B cell (primary cell): ENCODE data around the gene SEPTIN1. TPM values are rescaled to one million over a fixed set of nuclear protein-coding genes. Genes with fewer than 3 reads are reported as not detected.

Experiments used
- ATAC-seq: fragments of 200-7000 bp; cut with Tn5 transposase; one replicate; pipeline ENCODE4 v1.10.0; 2021; ENCODE audit warnings: low read depth, mild to moderate bottlenecking, moderate number of reproducible peaks, moderate library complexity
- CTCF ChIA-PET: fragments of 350-600 bp; sonication (Branson Sonifier 250); formaldehyde crosslinking; loops from one replicate; lab custom pipeline; 2021; ENCODE audit warnings: antibody characterized with exemption, inconsistent platforms; lab: Charles Lee
- POLR2A ChIA-PET: fragments of 350-600 bp; sonication (Branson Sonifier 250); formaldehyde crosslinking; loops from one replicate; lab custom pipeline; 2021; ENCODE audit warnings: antibody characterized with exemption; lab: Charles Lee
- DNase-seq: peaks from one replicate; pipeline ENCODE4 v3.0.0; 2013
- H2AFZ ChIP-seq: 2 replicates; pipeline ENCODE4 v1.6.1; 2012; ENCODE audit warnings: mild to moderate bottlenecking, low read depth, low read length; ENCODE audit not compliant: insufficient read depth, poor library complexity, severe bottlenecking
- H3K27ac ChIP-seq, 2 donors: 1 replicate in 1 of 2; 2 replicates in 1 of 2; pipeline ENCODE4 v1.5.1; 2012 to 2013; ENCODE audit warnings: low read length in 2 of 2, mild to moderate bottlenecking in 2 of 2, moderate library complexity in 1 of 2
- H3K27me3 ChIP-seq, 4 experiments: fragments of 200-600 bp in 1 of 4; sonication (generic) in 1 of 4; replicated peaks in 1 of 4; 1 replicate in 2 of 4; 2 replicates in 2 of 4; pipeline versions ENCODE4 v1.6.1 to v1.7.0; 2013 to 2016; ENCODE audit warnings: low read length in 3 of 4, mild to moderate bottlenecking in 2 of 4, mixed read lengths in 1 of 4, moderate library complexity in 1 of 4; ENCODE audit not compliant: insufficient read depth in 4 of 4, control insufficient read depth in 3 of 4; ENCODE audit errors: control extremely low read depth in 1 of 4
- H3K36me3 ChIP-seq, 2 experiments: replicated peaks in 1 of 2; 1 replicate in 1 of 2; 2 replicates in 1 of 2; pipeline versions ENCODE4 v1.6.1 to v1.7.1; 2013; ENCODE audit warnings: low read length in 1 of 2; ENCODE audit not compliant: insufficient read depth in 2 of 2, control insufficient read depth in 1 of 2; ENCODE audit errors: control extremely low read depth in 1 of 2, extremely low read depth in 1 of 2
- H3K4me1 ChIP-seq, 2 donors: fragments of 200-600 bp in 1 of 2; sonication (generic) in 1 of 2; 1 replicate in 1 of 2; 2 replicates in 1 of 2; pipeline versions ENCODE4 v1.5.1 to v1.6.1; 2013 to 2017; ENCODE audit warnings: low read length in 2 of 2; ENCODE audit not compliant: control insufficient read depth in 2 of 2, insufficient read depth in 2 of 2
- H3K4me2 ChIP-seq: replicated peaks from 2 replicates; pipeline ENCODE3; 2012; ENCODE audit warnings: mild to moderate bottlenecking, low read depth, low read length; ENCODE audit not compliant: poor library complexity, severe bottlenecking
- H3K4me3 ChIP-seq, 5 experiments: fragments of 200-600 bp in 1 of 5; sonication (generic) in 1 of 5; 1 replicate in 3 of 5; 2 replicates in 2 of 5; pipeline versions ENCODE4 v1.5.1 to v1.7.0; 2011 to 2016; ENCODE audit warnings: low read length in 4 of 5, mild to moderate bottlenecking in 4 of 5, low read depth in 2 of 5, control low read depth in 1 of 5, moderate library complexity in 1 of 5; ENCODE audit not compliant: insufficient read depth in 1 of 5; ENCODE audit errors: control extremely low read depth in 1 of 5, extremely low read depth in 1 of 5
- H3K79me2 ChIP-seq: fragments of 200-600 bp; sonication (generic); one replicate; pipeline ENCODE4 v1.6.0; 2016; ENCODE audit warnings: low read length; ENCODE audit not compliant: control insufficient read depth, insufficient read depth
- H3K9ac ChIP-seq: fragments of 200-600 bp; sonication (generic); 2 replicates; pipeline ENCODE4 v1.6.1; 2017; ENCODE audit warnings: mild to moderate bottlenecking, low read length, moderate library complexity
- H3K9me3 ChIP-seq, 3 donors: one replicate each; pipeline versions ENCODE4 v1.6.1 to v1.7.1; 2013; ENCODE audit warnings: low read length in 2 of 3; ENCODE audit not compliant: control insufficient read depth in 2 of 3, insufficient read depth in 1 of 3; ENCODE audit errors: control extremely low read depth in 1 of 3
- H4K20me1 ChIP-seq: 2 replicates; pipeline ENCODE4 v1.6.0; 2012; ENCODE audit warnings: mild to moderate bottlenecking, low read length; ENCODE audit not compliant: insufficient read depth, control insufficient read depth, poor library complexity, severe bottlenecking
- H3K27ac Mint-ChIP-seq: one replicate; pipeline ENCODE4 v1.8.0; 2021; ENCODE audit warnings: mixed read lengths
- H3K27me3 Mint-ChIP-seq: one replicate; pipeline ENCODE4 v1.8.0; 2021; ENCODE audit warnings: mixed read lengths
- H3K4me1 Mint-ChIP-seq: one replicate; pipeline ENCODE4 v1.8.0; 2021; ENCODE audit warnings: mixed read lengths
- H3K4me3 Mint-ChIP-seq: one replicate; pipeline ENCODE4 v1.8.0; 2021; ENCODE audit warnings: mixed read lengths
- H3K9me3 Mint-ChIP-seq: one replicate; pipeline ENCODE4 v1.8.0; 2022; ENCODE audit warnings: mixed read lengths; ENCODE audit not compliant: insufficient read depth
- CTCF ChIP-seq: fragments of 200-600 bp; IDR thresholded peaks from one replicate; pipeline ENCODE4 v1.8.0; 2022; ENCODE audit warnings: antibody characterized with exemption, mild to moderate bottlenecking
- EZH2 ChIP-seq: IDR thresholded peaks from 2 replicates; pipeline ENCODE4 v1.6.1; 2012; ENCODE audit warnings: borderline replicate concordance, low read depth, mild to moderate bottlenecking, moderate library complexity, low read length; ENCODE audit not compliant: insufficient read depth, poor library complexity, severe bottlenecking
- WGBS: methylation state at CpG from one replicate; pipeline ENCODE4 v1.1.5; 2013; ENCODE audit warnings: missing lambda C conversion rate; ENCODE audit not compliant: insufficient coverage; 5-methylcytosine and 5-hydroxymethylcytosine counted together
- intact Hi-C: fragments of 100-400 bp; cut with micrococcal nuclease; formaldehyde crosslinking; loops from one replicate; pipeline ENCODE4 v1.10.0; 2022
- polyA plus RNA-seq: library from polyadenylated mRNA; depleted of rRNA; stranded (reverse); fragments of >200 nt; gene quantifications from 2 replicates; pipeline ENCODE4 v1.2.3, GENCODE V29; 2012
- total RNA-seq, 2 donors: library from RNA; stranded (reverse); fragments of 120-200 nt in 1 of 2; gene quantifications; 1 replicate in 1 of 2; 2 replicates in 1 of 2; pipeline versions ENCODE4 v1.2.3 to v1.2.4, GENCODE V29; 2013 to 2022

SEPTIN1 gene
- total and polyA plus RNA-seq, 2 donors (not counting 1 experiment from before 2014, with no cell fraction given) = 154 to 302 TPM

GRCh38 chr16:30407804-30408534 lies 25.6 kb upstream of the SEPTIN1 start:
- intact Hi-C loops = loop anchor here (1.0 to 2.0 kb wide), 4 partner anchors 13 to 73 kb away; partner anchors contain the start of gene ZNF48
- Mint-ChIP-seq H3K4me1 (peaks cover 21% of the 10 kb centered on the region), H3K27ac (peak overlapping the region; percentile 74), H3K27me3 (peaks cover 3% of the 10 kb centered on the region), H3K4me3 (peak overlapping the region; percentile 98), H3K9me3 (no peaks in the 10 kb centered on the region)
- peak overlapping the region; percentile 5 to 76 (median 66) for H3K4me3 ChIP-seq
- peaks cover 0 to 7% of the 10 kb centered on the region in 2 experiments for H3K36me3 ChIP-seq
- TF ChIP-seq EZH2 (no peak), CTCF (no peak)
- H4K20me1 ChIP-seq = no peaks in the 10 kb centered on the region
- peak overlapping the region; percentile 93 for H3K4me2 ChIP-seq
- H3K4me1 ChIP-seq = peaks cover 15 to 23% of the 10 kb centered on the region in 2 donors
- CTCF ChIA-PET = interaction anchor here (1.0 to 5.4 kb wide), 14 partner anchors 7 to 316 kb away, joined by 3 to 65 read pairs (median 6); partner anchors contain the start of genes DCTPP1, SEPTIN1, TBC1D10B and TBX6
- H3K79me2 ChIP-seq = peaks cover 8% of the 10 kb centered on the region
- H3K9me3 ChIP-seq = no peaks in the 10 kb centered on the region
- peak overlapping the region; percentile 69 for H3K9ac ChIP-seq
- H3K27ac ChIP-seq = peak overlapping the region; percentile 29 to 57
- peak overlapping the region; percentile 79 for H2AFZ ChIP-seq
- POLR2A ChIA-PET = interaction anchor here (0.5 to 2.0 kb wide), 15 partner anchors 10 to 316 kb away, joined by 3 to 11 read pairs (median 5); partner anchors contain the start of genes CORO1A, DCTPP1, SEPTIN1 and TBC1D10B
- DNase-seq (peak; percentile 33), ATAC-seq (no peak)
- no peaks in the 10 kb centered on the region for H3K27me3 ChIP-seq
- 26% methylated on average over 4 of the region's 19 CpGs for WGBS
